HG03045 (cell line): Measurements from ENCODE around the gene TJP1.

Source experiments
- ATAC-seq: cut with Tn5 transposase; IDR thresholded peaks from one replicate; pipeline ENCODE4 v1.9.1; 2021; ENCODE audit warnings: mild to moderate bottlenecking, moderate library complexity; ENCODE audit not compliant: unreplicated experiment

TJP1 gene

DNA sequence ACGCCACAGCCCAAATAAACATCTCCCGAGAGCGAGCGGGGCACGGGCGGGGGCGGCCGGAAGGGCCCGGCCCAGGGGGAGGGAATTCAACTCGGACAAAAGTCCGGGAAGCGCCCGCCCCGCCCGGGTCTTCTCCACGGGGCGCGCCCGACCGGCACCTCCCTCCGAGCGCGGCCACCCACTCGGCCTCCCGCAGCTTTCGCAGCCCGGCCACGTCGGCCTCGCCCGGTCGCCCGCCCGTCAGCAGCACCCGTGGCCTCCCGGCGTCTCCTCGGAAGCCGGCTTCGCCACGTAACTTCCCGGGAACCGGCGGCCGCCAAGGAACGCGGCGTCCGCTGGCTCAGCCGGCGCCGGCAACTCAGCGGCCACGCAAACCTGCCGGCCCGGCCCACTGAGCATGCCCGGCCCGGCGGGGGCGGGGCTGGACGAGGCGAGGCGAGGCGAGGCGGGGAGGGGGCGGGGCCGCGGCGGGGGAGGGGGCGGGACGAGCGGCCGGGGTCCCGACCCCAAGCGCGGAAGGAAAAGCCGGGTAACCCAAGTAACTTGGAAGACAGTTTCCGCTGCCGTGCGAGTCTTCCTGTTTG lies at the start of gene TJP1:
TSS of gene TJP1 (minus strand) at position 369 of the 584 bp plus-strand sequence. CDS start 440 bp downstream, outside the sequence.
- peak; percentile 37 for ATAC-seq

DNA sequence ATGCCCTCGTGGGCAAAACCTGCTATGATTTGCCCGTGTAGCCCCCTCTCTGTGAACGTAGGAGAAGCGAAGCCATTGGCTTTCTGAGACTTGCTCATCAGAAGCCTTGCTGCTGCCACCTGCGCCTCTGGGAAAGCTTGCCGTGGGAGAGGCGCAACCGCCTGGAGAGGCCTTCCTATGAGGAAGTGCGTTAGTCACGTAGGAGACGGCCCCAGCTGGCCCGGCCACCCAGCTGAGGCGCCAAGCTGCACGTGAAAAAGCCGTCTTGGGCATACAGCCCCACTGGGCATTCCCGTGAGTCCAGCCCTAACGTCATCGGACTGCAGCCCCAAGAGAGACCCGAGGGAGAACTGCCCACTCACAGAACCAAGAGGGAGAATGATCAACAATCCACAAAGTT lies 49.1 kb upstream of the TJP1 start:
- ATAC-seq, result no peak

DNA sequence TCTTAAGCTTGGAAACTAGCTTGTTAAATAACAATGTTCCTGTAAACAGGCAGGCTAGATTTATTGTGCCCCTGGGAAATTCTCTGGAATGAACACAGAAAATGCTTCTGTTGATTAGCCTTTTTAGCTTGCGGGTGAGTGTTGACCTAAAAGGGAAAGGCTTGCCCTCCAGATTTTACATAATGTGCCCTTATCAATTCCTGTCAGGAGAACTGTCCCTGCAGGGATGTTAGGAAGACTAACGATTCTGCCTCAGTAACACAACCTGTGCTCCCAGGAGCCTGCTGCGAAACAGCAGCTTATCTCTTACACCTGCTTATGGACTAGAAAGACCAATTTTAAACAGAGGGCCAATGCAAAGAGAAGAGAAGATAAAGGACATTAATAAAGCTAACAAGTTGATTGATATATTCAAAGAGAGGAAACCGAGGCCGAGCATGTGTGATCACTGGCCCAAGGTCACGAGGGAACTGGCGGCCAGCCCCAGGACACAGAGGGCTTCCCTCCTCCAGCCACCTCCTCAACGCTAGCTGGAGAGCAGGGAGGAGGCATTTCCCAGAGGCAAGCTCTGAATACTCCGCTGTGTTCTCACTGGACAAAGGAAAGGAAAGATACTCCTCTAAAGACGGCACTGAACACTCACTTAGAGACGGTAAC lies 48.4 kb upstream of the TJP1 start:
- no peak for ATAC-seq

DNA sequence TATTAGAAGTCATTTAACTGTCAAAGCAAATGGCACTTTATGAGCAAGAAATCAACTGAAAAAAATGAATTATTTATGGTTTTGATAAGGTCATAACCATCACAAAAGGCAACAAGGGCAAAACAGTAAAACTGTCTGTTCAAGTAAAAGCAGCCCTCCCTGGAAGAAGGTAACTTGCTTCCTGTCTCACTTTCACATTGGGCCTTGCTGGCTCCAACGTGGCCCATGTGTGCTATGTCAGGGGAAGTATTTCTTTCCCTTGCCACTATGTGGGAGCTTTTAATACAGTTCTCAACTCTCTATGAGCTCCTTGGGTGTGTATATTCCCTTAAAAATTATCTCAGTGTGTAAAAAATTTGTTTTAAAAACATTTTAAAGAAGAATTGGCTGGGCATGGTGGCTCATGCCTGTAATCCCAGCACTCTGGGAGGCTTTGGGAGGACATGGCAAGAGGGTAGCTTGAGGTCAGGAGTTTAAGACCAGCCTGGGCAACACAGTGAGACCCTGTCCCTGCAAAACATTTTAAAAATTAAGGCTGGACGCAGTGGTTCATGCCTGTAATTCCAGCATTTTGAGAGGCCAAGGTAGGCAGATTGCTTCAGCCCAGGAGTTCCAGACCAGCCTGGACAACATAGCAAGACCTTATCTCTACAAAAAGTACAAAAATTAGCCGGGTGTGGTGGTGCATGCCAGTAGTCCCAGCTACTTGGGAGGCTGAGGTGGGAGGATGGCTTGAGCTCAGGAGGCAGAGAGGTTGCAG lies 45.2 kb upstream of the TJP1 start:
- ATAC-seq, result no peak

DNA sequence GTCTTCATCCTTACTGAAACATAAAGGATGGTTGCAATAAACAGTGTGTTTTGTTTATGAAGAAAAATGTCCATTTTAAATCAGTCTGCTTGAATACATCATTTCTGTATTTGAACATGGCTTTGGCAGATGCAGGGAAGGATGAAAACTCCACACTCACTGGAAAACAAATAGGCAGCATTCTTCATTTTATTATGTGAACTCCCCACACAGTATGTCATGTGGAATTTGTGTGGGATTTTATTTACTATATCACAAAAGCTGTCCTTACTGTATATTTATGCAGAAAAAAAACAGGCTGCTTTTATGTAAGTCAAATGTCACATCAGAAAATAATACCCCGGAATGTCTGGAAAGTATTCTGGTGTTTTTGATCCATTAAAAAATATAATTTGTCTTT lies 44.1 kb upstream of the TJP1 start:
- ATAC-seq, result no peak

DNA sequence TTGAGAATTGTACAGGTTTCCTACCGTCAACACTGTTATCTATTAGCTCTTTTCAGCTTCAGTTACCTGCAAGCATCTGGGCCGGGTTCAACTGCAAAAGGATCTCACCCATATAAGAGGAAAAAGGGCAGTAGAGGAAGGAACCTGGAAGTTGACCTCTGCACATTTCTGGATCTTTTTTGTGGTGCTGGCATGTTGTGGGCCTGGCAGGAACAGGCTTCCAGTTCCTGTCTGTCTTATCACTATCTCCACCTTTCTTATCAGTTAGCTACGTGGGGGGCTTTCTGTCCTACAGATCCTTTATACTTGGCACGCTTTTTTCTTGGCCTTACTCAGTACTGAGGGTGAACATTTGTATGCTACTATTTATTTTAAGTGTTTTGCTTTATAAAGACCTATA lies 42.2 kb upstream of the TJP1 start:
- no peak for ATAC-seq

DNA sequence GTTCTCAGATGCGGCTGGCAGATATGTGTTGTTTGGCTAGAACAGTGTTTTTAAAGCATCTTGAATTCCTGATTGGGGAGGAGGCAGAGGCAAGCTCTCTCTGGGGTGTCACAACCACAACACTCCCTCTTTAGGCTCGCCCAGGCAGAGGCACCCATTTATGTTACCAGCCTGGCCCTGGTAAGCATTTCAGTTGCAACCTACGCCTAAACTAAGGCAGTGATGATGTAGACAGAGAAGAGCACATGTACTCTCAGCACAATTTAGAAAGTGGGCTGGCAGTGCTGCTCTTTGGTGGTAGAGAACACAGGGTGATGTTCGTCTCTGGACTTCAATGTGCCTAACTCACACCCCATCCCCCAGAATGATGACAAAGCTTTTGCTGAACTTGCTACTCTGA lies 41.2 kb upstream of the TJP1 start:
- ATAC-seq, result no peak

DNA sequence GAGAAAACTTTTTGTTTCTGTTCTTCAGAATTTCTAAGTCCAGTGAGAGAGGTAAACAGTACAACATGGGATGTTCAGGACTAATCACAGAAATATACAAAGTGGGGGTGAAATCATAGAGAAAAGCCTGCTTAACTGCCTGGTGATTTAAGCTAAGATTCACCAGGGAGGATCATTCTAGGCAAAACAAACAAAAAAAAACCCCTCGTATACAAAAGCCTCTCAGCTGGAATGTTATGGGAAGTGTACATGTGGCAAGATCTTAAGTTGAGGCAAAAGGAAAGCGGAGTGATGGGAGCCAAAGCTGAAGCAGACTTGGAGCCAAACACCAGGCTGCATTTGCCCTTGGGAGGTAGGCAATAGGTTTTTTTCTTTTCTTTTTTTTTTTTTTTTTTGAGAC lies 40.0 kb upstream of the TJP1 start:
- ATAC-seq, result no peak

DNA sequence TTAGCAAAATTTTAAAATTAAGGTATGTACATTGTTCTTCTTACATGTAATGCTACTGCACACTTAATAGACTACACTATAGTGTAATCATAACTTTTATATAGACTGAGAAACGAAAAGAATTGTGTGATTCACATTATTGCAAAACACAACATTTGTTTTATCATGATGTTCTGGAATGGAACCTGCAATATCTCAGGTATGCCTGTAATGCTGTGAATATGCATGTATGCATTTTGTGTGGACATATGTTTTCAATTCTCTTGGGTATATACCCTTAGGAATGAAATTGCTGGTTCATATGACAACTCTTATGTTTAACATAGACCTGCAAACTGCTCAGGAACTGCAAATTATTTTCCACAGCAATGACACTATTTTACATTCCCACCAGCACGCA lies 38.6 kb upstream of the TJP1 start:
- ATAC-seq, result no peak

DNA sequence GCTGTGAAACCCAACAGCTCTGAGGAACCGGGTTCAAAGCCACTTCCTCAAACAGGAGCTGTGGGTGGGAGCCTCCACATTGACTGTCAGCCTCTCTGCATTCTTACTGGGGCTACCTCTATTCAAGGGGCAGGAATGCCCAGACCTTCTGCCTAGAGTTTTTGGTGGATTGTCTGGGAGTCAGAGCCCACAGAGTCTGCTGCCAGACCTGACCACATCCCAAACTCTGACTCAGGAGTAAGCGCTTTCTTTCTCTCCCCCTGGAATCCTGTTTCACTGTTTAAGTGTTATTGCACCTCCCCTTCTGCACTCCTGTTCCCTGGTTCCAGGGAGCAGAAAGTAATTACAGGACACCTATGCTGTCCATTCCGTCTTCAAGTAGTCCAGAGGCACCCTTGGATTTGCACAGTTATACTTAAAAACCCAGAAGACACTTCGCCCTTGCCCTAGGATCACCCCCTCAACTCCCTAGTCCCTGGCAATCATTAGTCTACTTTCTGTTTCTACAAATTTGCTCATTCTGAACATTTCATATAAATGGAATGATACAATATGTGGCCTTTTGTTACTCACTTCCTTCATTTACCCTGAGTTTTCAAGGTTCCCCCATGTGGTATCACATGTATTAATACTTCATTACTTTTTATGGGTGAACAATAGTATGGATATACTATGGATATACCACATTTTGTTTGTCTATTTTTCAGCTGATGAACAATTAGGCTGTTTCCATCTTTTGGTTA lies 37.9 kb upstream of the TJP1 start:
- ATAC-seq, result no peak

DNA sequence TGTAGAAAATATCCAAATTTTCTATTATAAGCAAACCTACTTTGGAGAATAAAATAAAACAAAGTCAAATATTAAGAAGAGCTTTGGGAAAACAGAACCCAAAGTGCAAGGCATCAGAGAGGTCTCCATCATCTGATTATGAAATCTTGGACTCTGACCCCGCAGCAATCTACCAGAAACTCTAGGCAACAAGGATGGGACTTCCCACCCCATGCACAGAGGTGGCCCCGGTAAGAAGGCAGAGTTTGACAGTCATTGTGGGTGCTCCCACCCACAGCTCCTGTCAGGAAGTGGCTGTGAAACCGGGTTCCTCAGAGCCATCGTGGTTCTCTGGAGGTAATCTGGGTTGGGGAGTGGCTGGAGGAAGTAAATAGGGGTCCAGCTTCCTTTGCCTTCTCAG lies 37.0 kb upstream of the TJP1 start:
- no peak for ATAC-seq

DNA sequence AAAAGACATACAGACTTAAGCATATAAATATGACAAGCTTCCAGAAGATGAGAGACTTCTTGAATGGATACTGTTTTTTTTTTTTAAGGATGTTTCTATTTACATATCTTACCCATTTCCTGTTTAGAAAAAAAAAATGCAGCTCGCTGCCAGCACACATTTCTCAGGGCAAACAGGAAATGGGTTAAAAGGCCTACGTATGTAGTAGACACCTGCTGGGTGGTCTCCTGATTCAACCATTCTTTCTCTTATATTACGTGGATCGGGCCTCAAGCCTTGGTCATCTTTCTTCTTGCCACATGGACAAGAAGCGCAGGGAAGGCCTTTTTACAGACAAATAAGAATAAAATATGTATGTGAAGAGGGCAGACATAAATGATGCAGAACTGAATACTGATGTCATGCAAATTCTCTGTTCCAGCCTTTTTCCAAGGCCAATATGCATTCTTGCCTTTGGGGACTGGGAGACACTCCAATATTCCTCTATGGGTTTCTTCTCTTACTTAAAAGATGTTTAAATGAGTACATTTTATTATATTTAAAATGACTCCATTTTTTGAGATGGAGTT lies 35.0 kb upstream of the TJP1 start:
- no peak for ATAC-seq

DNA sequence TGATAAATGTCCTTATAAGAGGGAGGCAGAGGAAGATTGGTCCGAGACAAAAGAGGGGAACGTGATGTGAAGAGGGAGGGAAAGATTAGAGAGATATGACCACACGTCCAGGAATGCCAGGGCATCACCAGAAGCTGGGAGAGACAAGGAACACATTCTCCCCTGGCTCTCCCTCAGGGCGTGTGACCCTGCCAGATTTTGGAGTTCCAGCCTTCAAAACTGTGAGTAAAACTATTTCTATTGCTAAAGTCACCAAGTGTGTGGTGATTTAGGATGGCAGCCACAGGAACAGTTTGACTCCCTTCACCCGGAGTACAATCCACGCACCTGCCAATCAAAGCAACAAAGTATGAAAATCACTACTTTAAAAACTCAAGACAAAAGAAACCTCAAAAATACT lies 32.1 kb upstream of the TJP1 start:
- ATAC-seq, result no peak

DNA sequence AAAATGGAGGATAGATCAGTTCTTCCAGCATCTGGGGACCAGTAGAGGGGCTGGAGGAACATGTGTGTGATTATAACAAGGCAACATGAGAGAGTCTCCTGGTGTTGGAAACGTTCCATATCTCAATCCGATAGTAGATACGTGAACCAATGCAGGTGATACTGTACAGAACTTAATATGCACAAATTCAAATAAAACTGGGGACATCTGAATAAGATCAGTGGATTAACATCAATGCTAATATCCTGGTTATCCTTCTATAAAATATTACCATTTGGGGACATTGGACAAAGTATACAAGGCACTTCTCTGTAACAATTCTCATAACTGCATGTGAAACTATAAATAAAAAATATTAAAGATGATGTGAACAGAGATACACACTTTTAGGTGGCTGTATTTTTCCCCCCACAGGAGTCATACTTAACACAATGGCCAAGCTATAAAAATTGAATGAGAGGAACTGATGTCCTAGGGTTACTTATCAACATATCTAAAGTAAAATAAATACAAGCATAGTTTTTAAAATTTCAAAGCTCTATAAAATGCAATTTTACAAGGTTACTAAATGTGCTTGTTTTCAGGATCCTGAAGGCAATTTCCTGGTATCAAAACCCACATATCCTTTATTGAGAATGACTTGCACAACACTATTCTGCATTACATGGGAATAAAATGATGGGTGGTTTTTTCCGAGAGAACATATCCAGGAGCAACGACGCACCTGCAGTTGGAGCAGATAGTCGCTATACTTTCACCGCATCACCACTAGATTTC lies 31.1 kb upstream of the TJP1 start:
- ATAC-seq, result no peak

DNA sequence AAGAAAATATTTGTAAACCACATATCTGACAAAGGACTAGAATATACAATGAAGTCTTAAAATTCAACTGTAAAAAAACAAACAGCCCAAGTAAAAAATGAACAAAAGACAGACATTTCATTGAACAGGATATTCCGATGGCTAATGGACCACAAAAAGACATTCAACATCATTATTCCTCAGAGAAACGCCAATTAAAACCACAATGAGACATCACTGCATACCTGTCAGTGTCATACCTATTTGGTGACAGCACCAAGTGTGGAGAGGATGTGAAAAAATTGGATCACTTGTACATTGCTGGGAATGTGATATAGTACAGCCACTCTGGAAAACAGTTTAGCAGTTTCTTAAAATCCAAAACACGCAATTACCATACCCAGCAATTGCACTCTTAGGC lies 29.9 kb upstream of the TJP1 start:
- ATAC-seq, result no peak

DNA sequence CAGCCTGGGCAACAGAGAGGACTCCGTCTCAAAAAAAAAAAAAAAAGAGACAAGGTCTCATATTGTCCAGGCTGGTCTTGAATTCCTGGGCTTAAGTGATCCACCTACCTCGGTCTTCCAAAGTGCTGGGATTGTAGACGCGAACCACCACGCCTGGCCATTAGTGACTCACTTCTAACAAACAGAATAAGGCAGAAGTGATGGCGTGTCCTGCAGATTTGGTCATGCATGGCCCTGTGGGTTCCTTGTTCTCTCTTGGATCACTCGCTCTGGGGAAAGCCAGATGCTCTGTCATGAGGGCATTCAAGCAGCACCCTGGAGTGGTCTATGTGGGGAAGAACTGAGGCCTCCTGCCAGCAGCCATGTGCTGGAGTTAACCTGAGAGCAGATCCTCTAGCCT lies 27.4 kb upstream of the TJP1 start:
- ATAC-seq, result no peak

DNA sequence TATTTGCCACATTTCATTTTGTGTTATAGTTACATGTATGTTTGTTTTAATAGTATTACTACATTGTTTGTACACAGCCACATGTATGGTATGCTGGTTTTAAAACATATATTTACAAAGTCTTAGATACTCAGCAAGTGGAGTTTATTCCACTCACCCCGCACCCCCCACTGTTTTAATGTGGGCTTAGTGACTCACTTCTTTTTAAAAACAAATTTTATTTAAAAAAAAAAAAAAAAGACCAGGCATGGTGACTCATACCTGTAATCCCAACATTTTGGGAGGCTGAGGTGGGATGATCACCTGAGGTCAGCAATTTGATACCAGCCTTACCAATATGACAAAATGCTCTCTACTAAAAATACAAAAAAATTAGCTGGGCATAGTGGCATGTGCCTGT lies 26.9 kb upstream of the TJP1 start:
- no peak for ATAC-seq

DNA sequence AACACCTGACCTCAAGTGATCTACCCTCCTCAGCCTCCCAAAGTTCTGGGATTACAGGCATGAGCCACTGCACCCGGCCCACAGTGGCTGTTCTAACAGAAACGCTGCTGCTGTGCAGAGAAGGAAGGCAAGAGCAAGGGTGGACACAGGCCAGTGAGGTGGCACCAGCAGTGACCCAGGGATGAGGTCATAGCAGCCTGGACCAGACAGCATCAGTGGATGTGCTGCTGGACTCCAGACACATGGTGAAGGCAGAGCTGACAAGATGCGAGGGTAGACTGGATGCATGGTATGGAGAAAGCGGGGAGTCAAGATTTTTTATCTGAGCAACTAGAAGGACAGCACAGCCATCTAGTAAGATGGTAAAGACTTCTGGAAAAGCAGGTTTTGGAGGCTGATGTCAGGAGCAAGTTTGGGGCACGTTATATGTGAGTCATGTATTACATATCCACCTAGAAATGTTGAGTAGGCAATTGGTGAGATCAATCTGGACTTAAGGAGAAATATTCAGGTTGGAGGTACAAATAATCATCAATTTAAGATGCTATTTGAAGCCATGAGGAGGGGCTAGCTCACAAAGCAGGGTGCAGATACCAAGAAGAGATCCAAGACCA lies 22.1 kb upstream of the TJP1 start:
- ATAC-seq, result no peak

DNA sequence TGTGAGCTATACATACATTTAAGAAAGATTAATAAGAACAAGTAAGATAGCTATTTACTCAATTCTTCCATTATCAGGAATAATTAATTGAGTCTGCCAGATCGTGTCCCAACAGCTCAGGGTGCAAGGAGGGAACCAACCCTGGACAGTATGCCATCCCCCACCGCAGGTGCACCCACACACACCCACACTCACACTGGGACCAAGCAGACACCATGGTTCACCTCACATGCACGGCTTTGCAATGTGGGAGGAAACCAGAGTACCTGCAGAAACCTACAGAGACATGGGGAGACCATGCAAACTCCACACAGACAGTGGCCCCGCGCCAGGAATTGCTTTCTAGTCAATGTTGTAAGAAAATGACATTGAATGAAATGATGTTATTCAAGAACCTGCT lies 20.0 kb upstream of the TJP1 start:
- ATAC-seq, result no peak

DNA sequence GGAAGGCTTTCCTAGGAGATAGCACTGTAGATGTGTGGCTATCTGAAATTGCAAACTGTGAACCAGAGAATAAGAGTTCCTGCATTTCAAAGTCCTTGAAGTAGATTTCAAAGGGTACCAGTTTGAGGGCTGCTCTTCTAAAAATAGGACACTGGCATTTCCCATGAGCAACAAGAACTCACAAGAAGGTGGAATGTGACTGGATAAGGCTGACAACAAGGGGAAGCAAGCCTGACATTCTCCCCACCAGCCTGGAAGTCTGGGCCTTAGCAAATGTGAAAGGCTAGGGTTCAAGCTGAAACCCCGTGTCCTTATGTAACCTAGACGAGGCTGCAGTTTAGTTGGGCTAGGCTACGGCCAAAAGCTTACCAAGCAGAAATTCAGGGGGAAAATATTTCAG lies 18.7 kb upstream of the TJP1 start:
- no peak for ATAC-seq
